Measurements from ENCODE around the gene C13orf46. TPM values are rescaled to one million over a fixed set of nuclear protein-coding genes. Genes with fewer than 3 reads are reported as not detected.

The C13orf46 gene
- total RNA-seq, 4 donors from 2014 or later = not detected

DNA sequence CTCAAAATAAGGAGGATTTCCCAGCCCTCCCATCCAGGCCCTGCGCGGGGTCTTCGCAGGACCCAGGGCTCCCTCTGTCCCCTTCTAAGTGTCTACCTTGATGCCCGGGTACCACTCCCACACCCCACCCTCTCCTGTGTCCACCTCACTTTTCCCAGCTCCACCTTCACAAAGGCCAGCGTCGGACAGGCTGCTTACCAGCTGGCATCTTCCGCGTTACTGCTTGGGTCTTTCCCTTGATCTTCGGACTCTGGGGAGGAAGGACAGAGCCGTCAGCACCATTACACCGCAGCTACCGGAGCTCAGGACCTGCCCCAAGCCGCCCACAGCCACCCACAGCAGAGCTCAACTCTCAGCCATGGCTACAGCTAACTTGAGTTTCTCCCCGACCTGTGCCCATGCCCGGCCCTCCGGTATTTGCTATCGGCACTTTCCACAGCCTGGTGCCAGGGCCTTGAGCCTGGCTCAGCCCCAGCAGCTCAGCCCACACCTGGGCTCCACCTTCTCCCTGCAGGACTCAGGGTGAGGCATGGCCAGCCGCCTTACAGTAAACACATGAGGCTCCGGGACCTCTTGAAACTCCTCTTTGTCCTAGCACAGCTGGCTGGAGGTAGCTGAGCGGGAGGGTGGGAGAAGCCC is 3.8 kb downstream of the C13orf46 start:
- H3K4me1 ChIP-seq = peaks cover 8 to 24% (median 12%) of the 10 kb centered on the region in 3 donors
- peaks cover 0 to 12% (median 0%) of the 10 kb centered on the region in 3 donors for H3K36me3 ChIP-seq
- no peaks in the 10 kb centered on the region for H3K27me3 ChIP-seq
- 63 to 69% methylated on average over 8 to 11 of the region's 20 CpGs for WGBS, 2 donors
- H3K4me3 ChIP-seq = peak overlapping the region in 2 of 4 donors; percentile 1 to 32
- TF ChIP-seq POLR2A (IDR thresholded peaks at IDR 0.05) = no peak
- TF ChIP-seq, protein P1, sequence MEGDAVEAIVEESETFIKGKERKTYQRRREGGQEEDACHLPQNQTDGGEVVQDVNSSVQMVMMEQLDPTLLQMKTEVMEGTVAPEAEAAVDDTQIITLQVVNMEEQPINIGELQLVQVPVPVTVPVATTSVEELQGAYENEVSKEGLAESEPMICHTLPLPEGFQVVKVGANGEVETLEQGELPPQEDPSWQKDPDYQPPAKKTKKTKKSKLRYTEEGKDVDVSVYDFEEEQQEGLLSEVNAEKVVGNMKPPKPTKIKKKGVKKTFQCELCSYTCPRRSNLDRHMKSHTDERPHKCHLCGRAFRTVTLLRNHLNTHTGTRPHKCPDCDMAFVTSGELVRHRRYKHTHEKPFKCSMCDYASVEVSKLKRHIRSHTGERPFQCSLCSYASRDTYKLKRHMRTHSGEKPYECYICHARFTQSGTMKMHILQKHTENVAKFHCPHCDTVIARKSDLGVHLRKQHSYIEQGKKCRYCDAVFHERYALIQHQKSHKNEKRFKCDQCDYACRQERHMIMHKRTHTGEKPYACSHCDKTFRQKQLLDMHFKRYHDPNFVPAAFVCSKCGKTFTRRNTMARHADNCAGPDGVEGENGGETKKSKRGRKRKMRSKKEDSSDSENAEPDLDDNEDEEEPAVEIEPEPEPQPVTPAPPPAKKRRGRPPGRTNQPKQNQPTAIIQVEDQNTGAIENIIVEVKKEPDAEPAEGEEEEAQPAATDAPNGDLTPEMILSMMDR (IDR thresholded peaks at IDR 0.05) = no peak
- DNase-seq = no peak
- H3K9me3 ChIP-seq = no peaks in the 10 kb centered on the region
- H3K27ac ChIP-seq = peak overlapping the region; percentile 15 to 65 (median 54)
- intact Hi-C loops (cut with DNase I) = no loop called here

DNA sequence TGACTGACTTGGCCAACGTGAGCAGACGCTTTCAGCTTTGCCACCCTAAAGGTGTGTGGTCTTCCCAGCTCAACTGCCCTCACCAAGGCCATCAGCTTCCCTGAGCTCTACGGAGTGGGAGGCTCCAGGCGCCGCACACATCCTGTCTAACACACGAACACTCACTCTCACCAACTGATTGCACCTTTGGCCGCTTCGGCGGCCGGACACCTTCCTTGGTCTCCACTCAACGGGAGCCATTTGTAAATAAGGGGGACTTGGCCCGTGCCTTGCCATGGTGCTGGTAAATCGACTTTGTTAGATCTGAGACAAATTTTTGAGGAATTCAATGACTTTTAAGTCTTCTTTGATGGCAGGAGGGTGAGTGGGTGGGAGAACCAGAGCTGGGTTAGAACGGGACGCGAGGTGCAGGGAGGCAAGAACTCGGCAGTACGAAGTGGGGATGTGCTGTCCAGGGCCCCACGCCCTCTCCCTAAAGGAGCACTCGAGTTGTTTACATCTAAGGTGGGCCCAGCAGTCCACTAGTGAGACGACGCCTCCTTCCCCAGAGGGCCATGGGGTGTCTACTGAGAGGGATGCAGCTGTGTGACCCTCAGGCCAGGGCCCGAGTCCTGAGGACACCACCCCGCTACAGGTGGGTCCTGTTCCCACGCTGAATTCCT is 4.4 kb downstream of the C13orf46 start:
- intact Hi-C loops (cut with DNase I) = no loop called here
- Histone ChIP-seq H3K36me3 (peaks cover 0 to 5% (median 0%) of the 10 kb centered on the region in 3 donors), H3K9me3 (no peaks in the 10 kb centered on the region), H3K4me3 (no peak overlapping the region), H3K27ac (no peak overlapping the region), H3K4me1 (peaks cover 8 to 24% (median 12%) of the 10 kb centered on the region in 3 donors), H3K27me3 (no peaks in the 10 kb centered on the region)
- TF ChIP-seq, protein P1 (IDR thresholded peaks at IDR 0.05) = no peak
- no peak for TF ChIP-seq POLR2A (IDR thresholded peaks at IDR 0.05)
- no peak for DNase-seq
- WGBS, 2 donors = 95 to 97% methylated on average over 13 to 14 of the region's 25 CpGs

GRCh38 chr13:113968463-113969310 is 5.2 kb downstream of the C13orf46 start:
- no peak for DNase-seq
- TF ChIP-seq, protein P1 (IDR thresholded peaks at IDR 0.05) = no peak
- no peak for TF ChIP-seq POLR2A (IDR thresholded peaks at IDR 0.05)
- intact Hi-C loops (cut with DNase I) = no loop called here
- H3K27ac ChIP-seq = no peak overlapping the region
- no peaks in the 10 kb centered on the region for H3K9me3 ChIP-seq
- WGBS, 2 donors = 97 to 98% methylated on average over 9 to 10 of the region's 17 CpGs
- H3K4me3 ChIP-seq = no peak overlapping the region
- no peaks in the 10 kb centered on the region for H3K27me3 ChIP-seq
- peaks cover 8 to 24% (median 12%) of the 10 kb centered on the region in 3 donors for H3K4me1 ChIP-seq
- peaks cover 0 to 2% (median 0%) of the 10 kb centered on the region in 3 donors for H3K36me3 ChIP-seq

- intact Hi-C loops (cut with DNase I) = no loop called here
- H3K27ac ChIP-seq = no peak overlapping the region
- DNase-seq = no peak
- no peaks in the 10 kb centered on the region for H3K9me3 ChIP-seq
- H3K27me3 ChIP-seq = no peaks in the 10 kb centered on the region
- H3K4me1 ChIP-seq = peaks cover 8 to 24% (median 12%) of the 10 kb centered on the region in 3 donors
- WGBS, 2 donors = 60 to 97% methylated on average over 1 to 6 of the region's 20 CpGs
- no peak overlapping the region for H3K4me3 ChIP-seq
- H3K36me3 ChIP-seq = no peaks in the 10 kb centered on the region
- no peak for TF ChIP-seq POLR2A (IDR thresholded peaks at IDR 0.05)
- TF ChIP-seq, protein P1 (IDR thresholded peaks at IDR 0.05) = no peak
Observed at GRCh38 chr13:113967729-113968462, 6.0 kb downstream of the C13orf46 start.

Measured in esophagus squamous epithelium (tissue), 5 donors.